Non-pigmented ciliary epithelial cell (primary cell): ENCODE data around the gene CTIF.
"Not testable (repeated sequence)": the region's sequence is repeated elsewhere in the genome, so short reads cannot be mapped to it uniquely, and the experiment has no call there.

Source experiments
- DNase-seq: peaks from one replicate; pipeline ENCODE4 v3.0.0-alpha.2; 2010; ENCODE audit warnings: low read depth

Gene CTIF

DNA sequence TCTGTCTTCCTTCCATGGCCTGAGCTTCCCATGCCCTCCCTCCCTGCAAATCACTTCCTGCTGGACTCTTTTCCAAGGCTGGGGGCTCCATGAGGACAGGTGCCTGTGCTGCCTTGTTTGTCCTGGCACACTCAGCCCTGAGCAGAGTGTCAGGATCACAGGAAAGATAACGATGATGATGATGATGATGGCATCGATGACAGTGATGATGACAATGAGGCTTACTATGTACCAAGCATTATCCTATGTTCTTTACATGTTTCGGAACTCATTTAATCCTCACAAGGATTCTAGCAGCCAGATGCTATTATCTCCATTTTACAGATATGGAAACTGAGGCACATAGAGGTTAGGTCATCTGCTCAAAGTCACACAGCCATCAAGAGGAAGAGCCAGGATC, 170.0 kb downstream of the CTIF start:
- DNase-seq, result no peak

DNA sequence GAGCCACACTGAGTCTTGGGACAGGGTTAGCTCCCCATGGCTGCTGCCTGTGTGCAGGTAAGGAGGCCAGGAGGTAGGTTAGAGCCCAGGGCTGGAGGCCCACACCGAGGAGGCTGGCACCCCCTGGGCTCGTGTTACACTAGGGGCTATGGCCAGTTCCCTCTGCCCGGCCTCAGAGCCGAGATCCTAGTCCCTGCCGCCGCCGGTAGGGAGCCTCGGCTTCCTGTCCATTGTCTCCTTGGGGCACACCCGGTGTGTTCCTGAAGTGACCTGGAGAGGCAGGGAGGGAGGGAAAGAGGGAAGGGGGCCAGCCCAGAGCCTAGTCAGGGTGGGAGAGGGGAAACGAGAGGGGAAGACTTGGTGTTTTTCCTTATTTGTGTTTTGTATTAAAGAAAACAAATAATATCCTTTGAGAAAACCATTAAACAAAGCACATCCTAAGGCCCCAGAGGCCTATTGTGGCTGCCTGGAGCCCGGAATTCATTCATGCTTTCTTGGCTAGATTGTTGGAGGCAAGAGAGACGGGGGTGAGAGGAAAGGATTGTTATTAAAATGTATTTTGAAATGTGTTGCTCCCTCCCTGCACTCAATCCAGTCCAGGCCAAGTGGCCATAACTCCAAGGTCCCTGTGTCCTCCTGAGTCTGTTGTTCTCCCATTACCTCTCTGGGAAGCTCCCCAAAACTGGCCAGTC, 170.7 kb downstream of the CTIF start:
- no peak for DNase-seq

DNA sequence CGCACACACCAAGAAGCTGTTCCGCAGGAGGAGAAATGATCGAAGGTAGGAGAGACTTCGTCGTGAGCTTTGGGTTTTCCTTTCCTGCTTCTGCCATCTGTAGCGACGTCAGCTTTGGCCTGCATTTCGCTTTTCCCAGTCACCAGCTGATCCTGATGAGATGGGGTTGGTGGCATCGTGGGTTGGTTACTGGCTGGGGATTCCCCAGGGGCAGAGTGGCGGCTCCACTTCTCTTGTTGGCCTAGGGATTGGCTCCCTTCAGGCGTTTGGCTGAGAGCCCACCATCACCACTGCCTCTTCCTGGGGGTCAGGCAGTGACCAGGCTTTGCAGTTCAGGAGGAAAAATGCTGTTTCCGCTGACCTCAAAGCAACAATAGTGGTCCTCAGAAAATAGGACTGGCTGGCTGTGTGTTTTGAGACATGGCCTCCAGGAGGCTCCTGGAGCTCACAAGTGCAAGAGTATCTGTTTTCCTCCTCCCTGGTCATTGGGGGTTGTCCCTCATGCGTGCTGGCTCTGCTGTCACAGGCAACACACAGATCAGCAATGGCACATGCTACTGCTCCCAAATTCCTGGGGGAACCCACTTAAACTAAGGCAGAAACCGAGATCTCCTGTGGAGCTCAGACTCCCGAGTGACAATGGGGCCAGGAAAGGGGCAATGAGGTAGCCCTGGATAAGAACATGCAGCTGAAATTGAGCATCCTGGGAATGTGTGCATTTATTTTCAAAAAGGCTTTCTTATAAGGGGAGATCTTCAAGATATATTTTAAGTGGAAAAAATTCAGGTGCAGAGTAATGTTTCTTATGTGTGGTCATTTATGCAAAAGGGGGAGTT, 173.0 kb downstream of the CTIF start:
- no peak for DNase-seq

DNA sequence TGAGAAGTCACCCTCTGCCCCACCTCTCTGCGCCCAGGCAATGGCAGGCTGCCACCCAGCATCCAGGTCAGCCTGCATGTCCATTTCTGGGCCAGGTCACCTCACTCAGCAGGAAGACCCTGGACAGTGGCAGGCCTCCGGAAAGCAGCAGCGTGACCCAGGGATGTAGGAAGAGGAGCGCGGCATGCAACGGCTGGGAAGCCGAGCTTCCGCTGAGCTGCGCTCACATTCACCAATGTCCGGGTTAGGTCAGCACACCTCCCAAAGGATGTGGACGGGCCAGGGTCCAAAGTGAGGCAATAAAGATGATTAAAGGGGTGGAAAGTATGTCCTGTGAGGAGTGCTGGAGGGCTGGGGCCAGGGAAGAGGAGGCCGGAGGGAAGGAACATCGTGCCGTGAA, 174.5 kb downstream of the CTIF start:
- DNase-seq, result no peak

DNA sequence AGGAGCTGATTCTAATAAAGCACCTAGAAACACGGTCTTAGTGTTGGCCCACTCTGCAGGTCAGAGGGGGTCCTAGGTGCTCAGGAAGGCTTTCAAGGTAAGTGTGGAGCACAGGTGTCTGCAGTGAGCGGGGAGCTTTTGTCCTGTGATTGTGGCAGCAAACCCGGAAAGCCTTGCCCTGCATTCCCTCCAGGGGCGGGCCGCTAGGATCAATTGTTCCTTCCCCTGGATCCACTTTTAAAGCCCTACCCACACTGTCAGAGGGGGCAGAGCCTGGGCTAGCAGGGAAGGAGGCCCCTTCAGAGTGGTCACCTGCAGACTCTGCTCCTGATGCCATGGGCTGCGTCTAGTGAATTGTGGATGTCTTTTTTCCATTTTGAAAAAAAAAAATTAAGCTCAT, 176.0 kb downstream of the CTIF start:
- DNase-seq, result no peak

DNA sequence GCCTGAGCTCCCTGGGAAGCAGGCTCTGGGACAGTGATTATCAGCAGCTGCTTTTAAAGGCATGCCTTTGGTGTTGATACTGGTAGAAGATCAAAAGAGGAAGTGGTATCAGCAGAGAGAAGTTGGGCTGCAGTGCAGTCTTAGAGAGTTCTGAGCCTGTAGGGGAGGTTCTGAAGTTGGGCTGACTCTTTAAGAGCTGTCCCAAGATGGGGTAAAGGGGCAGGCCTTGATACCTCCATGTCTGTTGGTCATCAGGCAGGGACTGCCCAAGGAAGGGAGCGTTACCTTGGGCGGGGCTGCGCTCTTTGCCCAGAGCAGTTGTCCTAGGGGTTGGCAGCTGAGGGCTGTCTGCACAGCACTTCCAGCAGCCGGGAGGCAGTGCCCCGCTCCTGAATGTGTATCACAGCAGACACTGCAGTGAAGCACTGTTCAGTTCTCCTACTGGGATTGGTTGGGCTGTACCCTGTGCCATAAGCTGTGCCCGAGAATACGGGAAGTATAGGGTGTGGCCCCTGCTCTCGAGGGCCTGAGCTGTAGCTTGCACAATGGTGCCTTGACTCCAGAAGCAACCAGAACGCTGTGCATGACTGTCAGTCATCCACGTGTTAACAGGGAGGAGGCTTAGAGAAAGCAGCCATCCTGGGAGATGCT, 177.0 kb downstream of the CTIF start:
- no peak for DNase-seq

DNA sequence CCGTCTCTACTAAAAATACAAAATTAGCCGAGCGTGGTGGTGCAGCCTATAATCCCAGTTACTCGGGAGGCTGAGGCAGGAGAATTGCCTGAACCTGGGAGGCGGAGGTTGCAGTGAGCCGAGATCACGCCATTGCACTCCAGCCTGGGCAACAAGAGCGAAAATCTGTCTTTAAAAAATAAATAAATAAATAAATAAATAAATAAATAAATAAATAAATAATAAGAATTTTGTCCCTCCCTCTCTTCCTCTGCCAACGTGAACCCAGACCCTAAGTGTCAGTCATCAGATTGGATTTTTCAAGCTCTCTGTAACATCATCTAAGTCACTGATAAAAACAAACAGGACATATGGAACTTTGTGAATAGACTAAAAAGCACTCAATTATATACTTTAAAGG, 178.4 kb downstream of the CTIF start:
- DNase-seq, result not testable (repeated sequence)

DNA sequence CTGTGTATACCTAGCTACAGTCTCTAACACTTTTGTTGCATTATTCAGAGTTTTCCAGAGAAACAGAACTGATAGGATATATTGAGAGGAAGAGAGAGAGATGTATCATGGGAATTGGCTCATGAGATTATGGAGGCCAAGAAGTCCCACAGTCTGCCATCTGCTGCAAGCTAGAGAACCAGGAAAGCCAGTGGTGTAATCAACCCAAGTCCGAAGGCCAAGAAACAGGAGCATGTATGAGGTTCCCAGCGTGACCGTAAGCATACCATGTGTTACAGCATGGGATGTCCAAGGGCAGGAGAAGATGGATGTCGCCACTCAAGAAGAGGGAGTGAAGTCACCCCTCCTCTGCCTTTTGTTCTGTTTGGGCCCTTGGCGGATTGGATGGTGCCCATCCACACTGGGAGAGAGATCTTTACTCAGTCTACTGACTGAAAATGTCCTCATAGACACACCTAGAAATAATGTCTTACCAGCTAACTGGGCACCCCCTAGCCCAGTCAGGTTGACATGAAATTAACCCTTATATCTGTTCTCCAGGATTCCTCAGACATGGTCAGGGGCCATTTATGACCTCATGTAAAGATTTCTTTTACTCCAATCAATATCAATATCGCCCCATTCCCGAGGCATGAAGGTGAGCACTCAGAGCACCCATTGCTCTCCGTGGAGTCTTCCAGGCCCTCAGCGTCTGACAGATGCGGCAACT, 179.6 kb downstream of the CTIF start:
- no peak for DNase-seq

DNA sequence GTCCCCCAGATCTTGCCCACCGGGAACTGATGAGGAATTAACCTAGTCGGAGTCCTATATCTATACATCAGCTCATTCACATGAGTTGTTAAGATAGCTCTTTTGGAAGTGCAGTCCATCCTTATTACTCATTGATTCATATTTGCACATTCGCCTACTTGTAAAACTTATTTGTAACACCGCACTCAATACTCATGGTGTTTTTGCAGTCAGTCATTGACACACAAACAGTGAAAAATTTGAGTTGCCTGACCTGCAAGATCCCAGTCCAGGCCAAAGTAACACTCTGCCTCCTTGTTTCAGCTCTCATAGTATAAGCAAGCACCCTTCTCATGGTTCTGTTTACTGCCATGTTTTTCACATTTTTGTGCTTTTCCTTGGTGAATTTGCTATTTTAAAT, 180.6 kb downstream of the CTIF start:
- no peak for DNase-seq

DNA sequence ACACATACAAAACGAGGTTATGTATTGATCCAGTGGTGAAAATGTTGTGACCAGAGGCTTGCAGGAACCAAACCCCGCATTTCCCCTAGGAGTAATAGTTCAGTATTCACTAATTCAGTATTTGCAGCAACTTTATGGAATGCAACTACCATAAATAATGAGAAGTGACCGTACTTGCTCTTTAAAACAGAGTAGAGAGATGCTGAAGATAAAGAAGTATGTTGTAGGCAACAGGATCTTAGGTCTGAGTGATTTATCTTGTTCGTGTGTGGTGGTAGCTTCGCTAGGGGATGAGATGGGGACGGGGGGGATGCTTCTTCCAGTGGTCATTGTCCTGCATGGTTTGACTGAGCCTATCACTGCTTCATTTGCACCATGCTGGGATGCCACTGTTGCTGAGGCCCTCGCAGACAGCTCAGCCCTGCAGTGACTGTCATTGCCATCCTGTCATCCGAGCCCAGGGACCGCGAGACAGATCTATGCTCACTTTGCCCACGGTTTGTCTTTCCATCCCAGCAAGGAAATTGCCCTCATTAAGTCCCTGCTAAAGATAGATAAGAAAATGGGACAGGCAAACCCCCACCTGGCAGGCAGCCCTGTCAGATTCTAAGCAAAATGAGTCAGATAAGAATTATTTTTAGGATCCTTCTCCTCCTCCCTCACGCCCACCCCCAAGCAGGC, 181.3 kb downstream of the CTIF start:
- DNase-seq, result no peak

DNA sequence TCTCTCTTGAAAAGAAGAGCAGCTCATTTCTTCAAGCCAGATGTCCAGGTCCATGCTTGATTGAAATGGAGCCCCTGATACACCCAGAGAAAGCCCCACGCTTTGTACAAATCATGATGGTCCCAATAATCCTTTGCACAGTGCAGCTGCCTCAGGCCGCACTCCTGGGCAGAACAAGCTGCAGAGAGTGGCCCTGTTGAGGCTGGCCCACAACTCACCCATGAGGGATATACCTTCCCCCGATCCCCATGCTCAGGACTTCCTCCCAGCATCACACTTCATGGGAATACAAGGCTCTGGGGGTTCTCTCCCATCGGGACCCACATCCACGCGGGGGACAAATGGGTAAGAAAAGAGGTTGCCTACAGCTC, 181.8 kb downstream of the CTIF start:
- no peak for DNase-seq

DNA sequence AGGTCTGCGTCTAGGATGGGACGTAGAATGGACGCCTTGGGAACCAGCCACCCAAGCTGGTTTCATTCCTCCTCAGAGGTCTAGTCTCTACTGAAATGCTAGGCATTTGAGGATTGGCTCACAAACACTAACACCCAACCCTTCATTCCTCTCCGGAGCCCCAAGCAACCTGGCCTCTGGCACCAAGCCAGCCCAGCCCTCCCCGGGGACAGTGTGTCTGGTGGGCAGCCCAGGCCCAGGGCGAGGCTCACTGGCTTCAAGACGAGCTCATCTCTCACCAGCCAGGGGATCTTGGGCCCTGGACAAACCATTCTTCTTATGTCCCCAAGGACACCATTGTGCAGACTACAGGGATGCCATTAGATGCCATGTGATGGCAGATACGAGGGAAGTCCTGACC, 182.5 kb downstream of the CTIF start:
- DNase-seq, result no peak

DNA sequence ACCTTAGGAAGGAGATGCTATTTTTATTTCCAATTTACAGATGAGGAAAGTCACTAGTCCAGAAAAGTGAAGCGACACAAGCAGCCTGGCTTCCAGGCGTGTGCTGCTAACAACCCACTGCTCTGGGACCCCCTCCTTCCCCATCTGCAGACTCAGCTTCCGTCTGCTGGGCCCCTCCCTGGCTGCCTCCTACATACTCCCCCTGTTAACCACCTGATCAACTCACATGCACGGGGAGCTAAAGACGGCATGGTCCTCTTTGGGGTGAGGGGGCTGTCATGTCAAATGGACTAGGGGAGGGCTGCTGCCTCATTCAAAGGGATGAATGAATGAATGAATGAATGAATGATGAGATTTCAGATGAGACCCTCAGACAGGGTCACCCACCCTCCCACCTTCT, 184.2 kb downstream of the CTIF start:
- no peak for DNase-seq

DNA sequence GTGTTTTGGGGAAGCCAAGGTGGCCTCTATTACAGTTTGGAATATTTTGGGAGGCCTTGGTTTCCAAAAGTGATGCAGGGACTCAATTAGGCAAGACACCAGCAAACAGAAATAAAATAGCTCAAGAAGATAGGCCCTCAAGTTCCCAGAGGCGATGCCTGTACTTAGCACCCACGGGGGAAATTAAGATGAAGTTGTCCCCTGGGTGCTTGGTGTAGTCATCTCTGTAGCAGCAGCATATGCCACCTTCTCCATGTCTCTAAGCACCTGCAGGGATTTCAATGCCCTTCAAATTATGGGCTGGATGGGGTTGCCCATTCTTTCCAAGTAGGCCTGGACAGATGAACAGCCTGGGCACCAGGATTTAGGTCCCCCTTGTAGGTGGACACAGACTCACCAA, 185.0 kb downstream of the CTIF start:
- DNase-seq, result no peak

DNA sequence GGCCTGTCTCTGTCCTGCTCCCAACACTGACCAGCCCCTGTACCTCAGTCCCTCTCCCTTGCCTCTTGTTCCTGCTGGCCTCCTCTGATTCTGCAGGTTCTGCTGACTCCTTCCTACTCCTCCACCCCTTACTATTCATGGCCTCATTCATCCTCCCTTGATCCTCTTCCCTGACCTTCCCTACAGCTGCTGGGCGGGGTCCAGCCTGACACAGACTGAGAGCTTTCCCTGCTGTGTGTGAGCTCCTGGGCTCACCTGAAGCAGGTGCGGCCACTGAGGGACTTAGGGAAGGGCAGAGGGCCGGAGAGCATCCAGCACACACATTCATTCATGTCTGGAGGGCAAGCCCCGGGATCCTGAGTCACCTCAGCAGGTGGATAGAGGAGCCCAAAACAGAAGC, 185.6 kb downstream of the CTIF start:
- no peak for DNase-seq

DNA sequence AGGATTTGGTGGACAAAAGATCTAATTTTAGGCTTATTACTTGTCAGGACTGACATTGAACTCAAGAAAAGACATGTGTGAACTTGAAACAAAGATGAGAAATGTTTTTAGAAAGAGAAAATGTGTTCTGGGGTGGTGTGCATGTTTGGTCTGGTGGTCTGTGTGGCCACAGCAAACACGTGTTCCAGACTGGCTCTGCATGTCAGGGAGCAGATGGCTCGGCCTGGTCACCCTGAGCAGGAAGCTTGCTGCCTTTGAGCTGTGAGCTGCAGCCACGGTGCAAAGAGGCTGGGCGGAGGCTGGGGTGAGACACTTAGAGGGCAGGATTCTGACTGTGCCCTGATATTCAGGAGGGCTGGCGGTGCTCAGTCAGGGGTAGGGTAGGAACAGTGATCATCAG, 186.1 kb downstream of the CTIF start:
- no peak for DNase-seq

DNA sequence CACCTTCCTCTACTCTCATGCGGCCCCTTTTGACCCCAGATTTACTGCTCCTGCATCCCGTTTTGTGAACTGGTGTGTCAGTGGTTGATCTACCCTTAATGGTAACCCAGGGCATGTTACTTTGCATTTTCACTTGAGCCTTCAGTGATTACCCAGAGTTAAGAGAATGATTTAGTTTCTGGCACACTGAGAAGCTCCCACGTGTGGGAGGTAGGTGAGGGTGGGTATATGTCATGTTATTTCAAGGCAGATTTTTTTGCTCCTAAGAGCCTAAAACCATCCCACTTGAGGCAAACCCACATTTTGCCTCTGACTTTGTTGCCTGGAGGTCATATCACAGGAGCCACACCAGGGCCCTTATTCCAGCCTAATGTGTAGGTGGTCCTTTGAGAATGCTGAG, 186.7 kb downstream of the CTIF start:
- DNase-seq, result no peak

DNA sequence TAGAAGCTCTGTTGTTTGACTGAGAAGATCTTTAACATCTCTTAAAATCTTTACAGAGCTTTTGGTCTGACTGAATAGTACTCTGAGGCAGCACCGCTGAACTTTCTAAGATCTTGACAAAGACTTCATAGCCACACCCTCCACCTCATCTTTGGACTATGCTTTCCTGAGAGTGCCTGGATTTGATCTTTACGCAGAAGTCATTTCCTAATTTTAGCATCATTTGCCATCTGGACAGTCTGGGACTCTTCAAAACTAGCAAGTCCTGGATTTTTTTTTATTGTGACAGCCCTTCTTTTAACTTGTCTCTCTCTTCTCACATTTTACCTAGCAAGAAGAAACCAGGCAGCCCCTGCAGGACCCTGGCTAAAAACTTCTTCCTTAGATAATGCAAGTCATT, 188.8 kb downstream of the CTIF start:
- DNase-seq, result no peak

DNA sequence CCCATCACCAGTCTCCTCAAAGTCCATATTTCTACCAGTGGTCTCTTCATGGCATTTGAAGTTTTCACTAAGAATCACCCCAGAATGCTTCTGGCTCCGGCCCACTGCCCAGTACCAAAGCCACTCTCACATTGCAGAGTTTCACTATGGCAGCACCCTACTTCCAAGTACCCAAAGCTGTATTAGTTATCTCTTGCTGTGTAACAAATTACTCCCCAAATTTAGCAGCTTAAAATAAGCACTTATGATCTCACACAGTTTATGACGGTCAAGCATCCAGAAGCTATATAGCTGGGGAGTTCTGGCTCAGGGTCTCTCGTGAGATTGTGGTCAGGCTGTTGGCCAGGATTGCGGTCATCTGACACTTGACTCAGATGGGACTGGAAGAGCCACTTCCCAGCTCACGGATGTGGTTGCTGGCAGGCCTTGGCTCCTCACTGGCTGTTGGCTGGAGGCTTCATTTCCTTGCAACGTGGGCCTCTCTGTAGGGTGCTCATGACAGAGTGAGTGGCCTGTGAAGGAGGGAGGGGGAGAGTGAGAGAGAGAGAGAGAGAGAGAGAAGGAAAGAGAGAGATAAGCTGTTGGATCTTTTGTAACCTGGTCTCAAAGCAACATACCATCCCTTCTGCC, 189.5 kb downstream of the CTIF start:
- peak; percentile 95 for DNase-seq

DNA sequence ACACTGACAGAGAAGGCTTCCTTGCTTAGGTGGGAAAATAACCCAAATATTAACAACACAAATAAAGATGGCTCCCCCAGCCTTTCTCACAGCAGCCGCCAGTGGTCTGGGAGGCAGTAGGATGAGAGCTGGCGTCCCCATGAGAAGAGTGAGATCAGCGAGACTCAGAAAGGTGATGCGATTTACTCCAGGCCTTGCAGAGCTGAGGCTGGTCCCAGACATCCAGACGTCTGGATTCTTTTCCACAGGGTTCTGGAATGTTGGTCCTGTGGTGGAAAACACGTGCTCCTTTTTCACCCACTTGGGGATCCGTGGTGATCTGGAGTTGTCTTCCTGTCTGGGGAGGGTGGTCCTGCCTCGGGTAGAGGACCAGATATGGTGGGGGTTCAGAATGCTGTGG, 190.6 kb downstream of the CTIF start:
- no peak for DNase-seq

DNA sequence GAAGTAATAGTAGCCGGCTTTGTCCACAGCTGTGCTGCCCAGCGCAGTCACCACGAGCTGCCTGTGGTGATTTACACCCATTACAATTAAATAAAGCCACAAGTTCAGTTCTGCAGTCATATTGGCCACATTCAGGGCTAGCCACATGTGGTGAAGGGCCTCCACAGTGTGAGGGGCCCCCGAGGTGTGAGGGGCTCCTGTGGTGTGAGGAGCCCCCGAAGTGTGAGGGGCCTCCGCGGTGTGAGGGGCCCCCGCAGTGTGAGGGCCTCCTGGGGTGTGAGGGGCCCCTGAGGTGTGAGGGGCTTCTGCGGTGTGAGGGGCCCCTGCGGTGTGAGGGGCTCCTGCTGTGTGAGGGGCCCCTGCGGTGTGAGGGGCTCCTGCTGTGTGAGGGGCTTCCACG, 191.2 kb downstream of the CTIF start:
- no peak for DNase-seq
